SU-DHL-6 (cell line): ENCODE results near the gene BANF2.

Source experiments
- H2AFZ ChIP-seq: fragments of 200-600 bp; sonication (generic); 2 replicates; pipeline ENCODE4 v1.6.1; 2014; ENCODE audit warnings: low read depth, mild to moderate bottlenecking, moderate library complexity, mixed read lengths, antibody characterized with exemption, low read length; ENCODE audit not compliant: severe bottlenecking
- H3F3A ChIP-seq: fragments of 200-600 bp; shearing (Covaris generic); 2 replicates; pipeline ENCODE4 v1.6.0; 2016; ENCODE audit warnings: antibody characterized with exemption, mild to moderate bottlenecking; ENCODE audit not compliant: insufficient read depth
- H3K27ac ChIP-seq: fragments of 200-600 bp; sonication (generic); 2 replicates; pipeline ENCODE4 v1.5.1; 2016; ENCODE audit warnings: low read depth, mild to moderate bottlenecking, low read length, moderate library complexity, mixed read lengths
- H3K27me3 ChIP-seq: fragments of 200-600 bp; sonication (generic), shearing (Covaris generic); 2 replicates; pipeline ENCODE4 v1.6.0; 2014; ENCODE audit warnings: mild to moderate bottlenecking, low read length
- H3K36me3 ChIP-seq: fragments of 200-600 bp; sonication (generic); 2 replicates; pipeline ENCODE4 v1.6.1; 2014; ENCODE audit warnings: mild to moderate bottlenecking, low read length, mixed read lengths
- H3K4me2 ChIP-seq: fragments of 300-600, 200-600 bp; shearing (Covaris generic), sonication (generic); 2 replicates; pipeline ENCODE4 v1.6.0; 2014; ENCODE audit warnings: low read length, low read depth, mild to moderate bottlenecking; ENCODE audit not compliant: poor library complexity, severe bottlenecking
- H3K4me3 ChIP-seq: fragments of 200-600 bp; sonication (generic); 2 replicates; pipeline ENCODE4 v1.5.1; 2014; ENCODE audit warnings: antibody characterized with exemption, low read length, mild to moderate bottlenecking, mixed read lengths; ENCODE audit not compliant: insufficient read depth, poor library complexity, severe bottlenecking
- H3K79me2 ChIP-seq: fragments of 200-600 bp; sonication (generic); 2 replicates; pipeline ENCODE4 v1.6.1; 2014; ENCODE audit warnings: mild to moderate bottlenecking, low read length, moderate library complexity; ENCODE audit not compliant: insufficient read depth
- H3K9ac ChIP-seq: fragments of 200-600 bp; sonication (generic); 2 replicates; pipeline ENCODE4 v1.7.0; 2014; ENCODE audit warnings: mild to moderate bottlenecking, low read length
- H3K9me2 ChIP-seq: fragments of 200-600 bp; sonication (generic); replicated peaks from 2 replicates; pipeline ENCODE4 v1.6.1; 2014; ENCODE audit warnings: low read length; ENCODE audit not compliant: insufficient read depth
- H3K9me3 ChIP-seq: fragments of 200-600 bp; sonication (generic); 2 replicates; pipeline ENCODE4 v1.6.1; 2014; ENCODE audit warnings: low read length, mixed read lengths; ENCODE audit not compliant: insufficient read depth
- H4K20me1 ChIP-seq: fragments of 200-600 bp; sonication (generic); 2 replicates; pipeline ENCODE4 v1.6.1; 2014; ENCODE audit warnings: low read depth, mild to moderate bottlenecking, antibody characterized with exemption, low read length, moderate library complexity, mixed read lengths
- EZH2phosphoT487 ChIP-seq: fragments of 200-600 bp; sonication (generic), shearing (Covaris generic); conservative IDR thresholded peaks from 2 replicates; pipeline ENCODE4 v1.6.1; 2018; ENCODE audit warnings: mild to moderate bottlenecking, antibody characterized with exemption, low read length, moderate library complexity, mixed read lengths
- TF ChIP-seq, protein P1 (sequence below): fragments of 200-600 bp; sonication (generic); IDR thresholded peaks from one replicate; pipeline ENCODE4 v1.5.1; 2017; ENCODE audit warnings: antibody characterized with exemption, mild to moderate bottlenecking, low read length, moderate library complexity; ENCODE audit not compliant: insufficient read depth, poor library complexity, severe bottlenecking

Gene BANF2

DNA sequence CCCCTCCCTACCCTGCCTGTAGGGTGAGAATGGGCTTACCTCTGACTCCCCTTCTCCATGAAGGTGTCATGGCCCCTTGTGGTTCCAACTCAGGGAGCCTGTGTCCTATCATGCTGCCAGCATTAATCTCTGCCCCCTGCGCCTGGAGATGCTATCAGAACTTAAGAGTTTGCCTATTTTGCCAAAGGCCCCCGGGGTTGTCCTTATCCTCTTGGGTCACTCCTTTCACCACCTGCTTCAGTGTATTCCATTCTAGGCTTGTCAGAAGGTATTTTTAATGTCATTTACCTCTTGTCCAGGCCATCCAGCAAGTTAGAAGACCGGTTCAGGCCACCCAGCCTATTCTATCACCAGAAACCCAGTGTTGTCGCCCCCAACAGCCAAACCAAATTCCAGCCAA, 28.2 kb upstream of the BANF2 start:
- H3K79me2 ChIP-seq = no peaks in the 10 kb centered on the region
- no peaks in the 10 kb centered on the region for H3K9me2 ChIP-seq
- no peaks in the 10 kb centered on the region for H3F3A ChIP-seq
- H3K27me3 ChIP-seq = no peaks in the 10 kb centered on the region
- H3K9me3 ChIP-seq = no peaks in the 10 kb centered on the region
- TF ChIP-seq, protein P1, sequence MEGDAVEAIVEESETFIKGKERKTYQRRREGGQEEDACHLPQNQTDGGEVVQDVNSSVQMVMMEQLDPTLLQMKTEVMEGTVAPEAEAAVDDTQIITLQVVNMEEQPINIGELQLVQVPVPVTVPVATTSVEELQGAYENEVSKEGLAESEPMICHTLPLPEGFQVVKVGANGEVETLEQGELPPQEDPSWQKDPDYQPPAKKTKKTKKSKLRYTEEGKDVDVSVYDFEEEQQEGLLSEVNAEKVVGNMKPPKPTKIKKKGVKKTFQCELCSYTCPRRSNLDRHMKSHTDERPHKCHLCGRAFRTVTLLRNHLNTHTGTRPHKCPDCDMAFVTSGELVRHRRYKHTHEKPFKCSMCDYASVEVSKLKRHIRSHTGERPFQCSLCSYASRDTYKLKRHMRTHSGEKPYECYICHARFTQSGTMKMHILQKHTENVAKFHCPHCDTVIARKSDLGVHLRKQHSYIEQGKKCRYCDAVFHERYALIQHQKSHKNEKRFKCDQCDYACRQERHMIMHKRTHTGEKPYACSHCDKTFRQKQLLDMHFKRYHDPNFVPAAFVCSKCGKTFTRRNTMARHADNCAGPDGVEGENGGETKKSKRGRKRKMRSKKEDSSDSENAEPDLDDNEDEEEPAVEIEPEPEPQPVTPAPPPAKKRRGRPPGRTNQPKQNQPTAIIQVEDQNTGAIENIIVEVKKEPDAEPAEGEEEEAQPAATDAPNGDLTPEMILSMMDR = no peak
- no peak for TF ChIP-seq EZH2phosphoT487
- no peaks in the 10 kb centered on the region for H3K36me3 ChIP-seq
- H4K20me1 ChIP-seq = no peaks in the 10 kb centered on the region
- no peak overlapping the region for H3K4me3 ChIP-seq
- H2AFZ ChIP-seq = no peak overlapping the region
- no peak overlapping the region for H3K27ac ChIP-seq
- no peak overlapping the region for H3K9ac ChIP-seq
- H3K4me2 ChIP-seq = no peak overlapping the region

GRCh38 chr20:17673084-17673483, 26.7 kb upstream of the BANF2 start:
- H4K20me1 ChIP-seq = no peaks in the 10 kb centered on the region
- no peaks in the 10 kb centered on the region for H3K9me2 ChIP-seq
- TF ChIP-seq, protein P1 = no peak
- TF ChIP-seq EZH2phosphoT487 = no peak
- H3K27ac ChIP-seq = no peak overlapping the region
- no peak overlapping the region for H3K9ac ChIP-seq
- H3K36me3 ChIP-seq = no peaks in the 10 kb centered on the region
- H3K27me3 ChIP-seq = no peaks in the 10 kb centered on the region
- no peak overlapping the region for H3K4me2 ChIP-seq
- H2AFZ ChIP-seq = no peak overlapping the region
- H3K9me3 ChIP-seq = no peaks in the 10 kb centered on the region
- H3F3A ChIP-seq = no peaks in the 10 kb centered on the region
- H3K79me2 ChIP-seq = no peaks in the 10 kb centered on the region
- H3K4me3 ChIP-seq = no peak overlapping the region

DNA sequence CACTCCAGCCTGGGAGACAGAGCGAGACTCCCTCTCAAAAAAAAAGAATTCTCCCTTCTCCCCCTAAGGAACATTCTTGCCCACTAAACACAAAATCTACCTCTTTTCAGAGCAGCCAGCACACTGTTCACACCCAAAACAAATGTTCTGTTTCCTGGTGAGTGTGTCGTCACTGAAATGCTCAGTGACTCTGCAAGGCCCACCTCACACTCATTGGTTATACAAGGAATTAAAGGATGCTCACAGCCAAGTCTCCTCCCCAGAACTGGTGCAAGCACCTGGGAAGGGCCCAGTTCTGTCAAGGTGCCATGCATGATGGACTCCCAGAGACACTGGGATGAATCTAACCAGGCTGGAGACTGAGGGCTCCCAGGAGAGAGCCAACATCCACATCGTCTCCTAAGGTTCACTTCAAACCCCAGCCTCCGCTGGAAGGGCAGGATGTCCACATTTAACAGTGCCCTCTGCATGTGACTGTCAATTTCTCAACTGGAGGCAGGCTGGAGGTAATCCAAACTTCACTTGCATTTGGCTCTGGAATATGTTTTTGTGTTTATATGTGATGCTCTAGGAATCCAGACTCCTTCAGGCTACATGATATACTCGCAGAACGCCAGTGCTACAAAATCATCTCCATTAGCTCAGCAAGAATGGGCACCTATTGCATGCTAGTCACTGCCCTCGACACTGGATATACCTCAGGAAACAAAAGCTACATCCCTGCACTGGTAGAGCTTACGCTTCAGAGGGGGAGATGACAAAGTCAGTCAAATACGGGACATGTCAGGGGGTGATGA, 24.8 kb upstream of the BANF2 start:
- no peak overlapping the region for H3K27ac ChIP-seq

More for the DNA sequence above, 24.8 kb upstream of the BANF2 start:
- H3K9me3 ChIP-seq = no peaks in the 10 kb centered on the region
- no peak overlapping the region for H3K4me2 ChIP-seq
- no peak overlapping the region for H2AFZ ChIP-seq
- no peaks in the 10 kb centered on the region for H4K20me1 ChIP-seq
- 0 out of 2 replicates have a peak, but pooled peaks cover 3% of the 10 kb centered on the region for H3K79me2 ChIP-seq
- no peaks in the 10 kb centered on the region for H3K27me3 ChIP-seq
- H3K9me2 ChIP-seq = no peaks in the 10 kb centered on the region
- H3F3A ChIP-seq = no peaks in the 10 kb centered on the region
- no peak overlapping the region for H3K4me3 ChIP-seq
- no peaks in the 10 kb centered on the region for H3K36me3 ChIP-seq
- H3K9ac ChIP-seq = no peak overlapping the region
- no peak for TF ChIP-seq EZH2phosphoT487
- TF ChIP-seq, protein P1 = no peak
